Activated CD4-positive, alpha-beta T cell treated with anti-CD3 and anti-CD28 coated beads, Interleukin-2, amount 10 ng/mL, durations not matched to agents 24 days and 14 days (primary cell): ENCODE measurements around the gene SH2D3C. TPM values are rescaled to one million over a fixed set of nuclear protein-coding genes. Genes with fewer than 3 reads are reported as not detected.

ENCODE experiments used
- DNase-seq: peaks from one replicate; pipeline ENCODE4 v3.0.0; 2022
- H3K27ac Mint-ChIP-seq: one replicate; pipeline ENCODE4 v1.8.0; 2022; ENCODE audit warnings: mild to moderate bottlenecking, mixed read lengths
- H3K27me3 Mint-ChIP-seq: one replicate; pipeline ENCODE4 v1.8.0; 2022; ENCODE audit warnings: mixed read lengths
- H3K36me3 Mint-ChIP-seq: one replicate; pipeline ENCODE4 v1.8.0; 2022; ENCODE audit warnings: low read depth, mild to moderate bottlenecking, mixed read lengths
- H3K4me1 Mint-ChIP-seq: one replicate; pipeline ENCODE4 v1.8.0; 2021; ENCODE audit warnings: mixed read lengths
- H3K4me3 Mint-ChIP-seq: one replicate; pipeline ENCODE4 v1.8.0; 2022; ENCODE audit warnings: mild to moderate bottlenecking, moderate library complexity, mixed read lengths
- H3K9me3 Mint-ChIP-seq: one replicate; pipeline ENCODE4 v1.8.0; 2021; ENCODE audit warnings: mixed read lengths
- intact Hi-C: fragments of 100-400 bp; cut with micrococcal nuclease; formaldehyde crosslinking; loops from one replicate; pipeline ENCODE4 v1.15.1; 2023
- total RNA-seq: library from RNA; stranded (reverse); gene quantifications from 2 replicates; pipeline ENCODE4 v1.2.3, GENCODE V29; 2022

Gene SH2D3C
- total RNA-seq, 1 donor from 2014 or later: 22.2 TPM

DNA sequence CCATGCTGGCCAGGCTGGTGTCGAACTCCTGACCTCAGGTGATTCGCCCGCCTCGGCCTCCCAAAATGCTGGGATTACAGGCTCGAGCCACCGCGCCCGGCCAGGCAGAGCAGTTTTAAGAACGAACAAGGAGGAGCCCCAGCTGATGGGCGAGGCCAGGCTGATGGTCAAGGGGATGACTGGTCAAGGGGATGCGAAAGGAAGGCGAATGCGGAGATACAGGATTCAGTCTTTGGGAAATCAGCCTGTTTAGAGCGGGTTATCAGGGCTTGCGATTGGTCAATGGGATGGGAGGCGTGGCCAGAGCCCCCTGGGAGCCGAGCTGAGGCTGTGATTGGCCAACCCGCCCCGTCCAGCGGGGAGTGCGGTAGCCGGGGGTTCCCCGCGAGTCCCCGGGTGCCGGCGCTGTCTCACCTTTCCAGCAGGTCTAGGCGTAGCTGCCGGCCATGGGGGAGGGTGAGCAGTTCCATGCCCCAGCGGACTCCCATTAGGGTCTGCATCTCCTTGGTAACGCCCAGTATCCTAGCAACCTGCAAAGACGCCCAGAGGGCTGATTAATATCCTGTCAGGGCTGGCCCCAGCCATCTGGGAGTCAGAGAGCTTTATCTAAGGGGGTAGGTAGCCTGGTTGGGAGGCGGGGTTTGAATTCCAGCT lies 35.9 kb downstream of the SH2D3C start:
- DNase-seq: no peak
- intact Hi-C loops: no loop called here
- no peak overlapping the region for H3K27ac Mint-ChIP-seq
- H3K4me3 Mint-ChIP-seq: no peak overlapping the region
- H3K27me3 Mint-ChIP-seq: no peaks in the 10 kb centered on the region
- H3K4me1 Mint-ChIP-seq: peaks cover 4% of the 10 kb centered on the region
- H3K36me3 Mint-ChIP-seq: peaks cover 40% of the 10 kb centered on the region
- no peaks in the 10 kb centered on the region for H3K9me3 Mint-ChIP-seq

GRCh38 chr9:127741831-127742434 lies 36.5 kb downstream of the SH2D3C start:
- Mint-ChIP-seq H3K27me3 (no peaks in the 10 kb centered on the region), H3K9me3 (no peaks in the 10 kb centered on the region), H3K27ac (no peak overlapping the region), H3K4me1 (peaks cover 1% of the 10 kb centered on the region), H3K36me3 (peaks cover 34% of the 10 kb centered on the region), H3K4me3 (no peak overlapping the region)
- intact Hi-C loops: no loop called here
- no peak for DNase-seq

GRCh38 chr9:127739614-127740330 lies 38.7 kb downstream of the SH2D3C start:
- Mint-ChIP-seq H3K9me3 (no peaks in the 10 kb centered on the region), H3K4me3 (no peak overlapping the region), H3K27ac (no peak overlapping the region), H3K36me3 (peaks cover 25% of the 10 kb centered on the region), H3K27me3 (no peaks in the 10 kb centered on the region), H3K4me1 (peaks cover 4% of the 10 kb centered on the region)
- intact Hi-C loops: no loop called here
- DNase-seq: no peak

DNA sequence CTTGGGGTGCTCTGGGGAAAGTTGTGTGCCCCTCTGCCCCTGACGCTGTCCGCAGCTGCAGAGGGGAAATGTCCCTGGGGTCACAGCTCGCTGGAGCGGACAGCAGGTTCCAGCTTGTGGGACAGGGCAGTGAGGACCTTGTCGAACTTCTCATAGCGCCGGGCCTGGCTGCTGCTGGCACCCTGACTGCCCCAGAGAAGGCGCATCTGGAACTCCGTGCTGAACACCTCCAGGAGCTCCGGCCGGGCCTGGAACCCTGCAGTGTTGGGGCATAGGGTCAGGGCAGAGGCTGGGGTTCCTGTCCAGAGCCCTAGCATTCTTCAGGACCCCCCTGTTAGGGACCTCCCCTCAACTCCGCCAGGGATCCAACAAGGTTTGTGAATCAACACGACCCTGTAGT lies 39.8 kb downstream of the SH2D3C start:
- H3K4me1 Mint-ChIP-seq: peaks cover 8% of the 10 kb centered on the region
- no peaks in the 10 kb centered on the region for H3K27me3 Mint-ChIP-seq
- peaks cover 23% of the 10 kb centered on the region for H3K36me3 Mint-ChIP-seq
- intact Hi-C loops: no loop called here
- no peaks in the 10 kb centered on the region for H3K9me3 Mint-ChIP-seq
- no peak for DNase-seq
- H3K27ac Mint-ChIP-seq: no peak overlapping the region
- H3K4me3 Mint-ChIP-seq: no peak overlapping the region

DNA sequence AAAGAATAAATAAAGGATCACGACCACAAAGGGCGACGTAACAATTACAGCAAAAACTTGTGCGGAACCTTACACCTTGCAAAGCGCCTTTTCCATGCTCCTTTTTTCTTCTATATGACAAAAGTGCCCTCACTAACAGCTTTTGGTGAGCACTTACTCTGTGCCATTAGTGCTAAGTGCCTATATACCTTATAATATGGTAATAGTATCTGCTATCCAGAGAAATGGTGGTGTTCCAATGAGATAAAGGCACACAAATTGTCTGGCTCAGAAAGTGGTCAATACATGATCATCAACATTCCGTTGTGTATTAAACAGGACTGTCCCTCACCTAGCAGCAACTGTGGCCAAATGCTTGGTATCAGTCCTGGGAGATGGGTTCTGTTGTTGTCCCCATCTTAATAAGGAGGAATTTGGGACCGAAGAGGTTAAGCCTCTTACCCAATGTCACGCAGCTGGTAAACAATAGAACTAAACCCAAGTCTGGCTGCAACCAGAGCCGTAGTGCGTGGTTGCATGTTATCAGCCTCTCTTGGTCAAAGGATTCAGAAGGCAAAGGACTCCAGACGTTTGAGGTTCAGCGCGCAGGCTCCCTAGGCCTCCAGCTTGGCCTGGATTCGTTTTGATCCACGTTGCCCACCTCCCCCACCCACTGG lies 42.8 kb downstream of the SH2D3C start:
- intact Hi-C loops: loop anchor here (1.0 kb wide), 7 partner anchors 20 to 332 kb away; partner anchors contain the start of genes FPGS, NAIF1 and PTRH1
- Mint-ChIP-seq H3K27me3 (no peaks in the 10 kb centered on the region), H3K9me3 (no peaks in the 10 kb centered on the region), H3K36me3 (peaks cover 14% of the 10 kb centered on the region), H3K4me1 (peaks cover 10% of the 10 kb centered on the region), H3K27ac (peak overlapping the region; percentile 94), H3K4me3 (peak overlapping the region; percentile 89)
- peak; percentile 69 for DNase-seq

GRCh38 chr9:127734747-127735529 lies 43.5 kb downstream of the SH2D3C start, which contains the start of gene TOR2A:
TSS of gene TOR2A (minus strand) at chr9:127735294. CDS start at chr9:127735270, 24 bp downstream.
- Mint-ChIP-seq H3K27ac (peak within 1 kb of the TSS; percentile 94), H3K9me3 (no peaks in the 10 kb centered on the region), H3K27me3 (no peaks in the 10 kb centered on the region), H3K36me3 (peaks cover 14% of the 10 kb centered on the region), H3K4me3 (peak within 1 kb of the TSS; percentile 89), H3K4me1 (peaks cover 10% of the 10 kb centered on the region)
- peak; percentile 100 for DNase-seq
- intact Hi-C loops: loop anchor here (1.0 kb wide), 9 partner anchors 20 to 332 kb away; partner anchors contain the start of genes FPGS, NAIF1 and PTRH1

GRCh38 chr9:127734247-127734746 lies 44.2 kb downstream of the SH2D3C start:
- H3K27ac Mint-ChIP-seq: peak overlapping the region; percentile 94
- no peak for DNase-seq
- intact Hi-C loops: loop anchor here (1.0 kb wide), 2 partner anchors 144 to 230 kb away; no protein-coding TSS in a partner anchor
- H3K27me3 Mint-ChIP-seq: no peaks in the 10 kb centered on the region
- H3K9me3 Mint-ChIP-seq: no peaks in the 10 kb centered on the region
- H3K36me3 Mint-ChIP-seq: peaks cover 12% of the 10 kb centered on the region
- H3K4me3 Mint-ChIP-seq: peak overlapping the region; percentile 89
- peaks cover 10% of the 10 kb centered on the region for H3K4me1 Mint-ChIP-seq

DNA sequence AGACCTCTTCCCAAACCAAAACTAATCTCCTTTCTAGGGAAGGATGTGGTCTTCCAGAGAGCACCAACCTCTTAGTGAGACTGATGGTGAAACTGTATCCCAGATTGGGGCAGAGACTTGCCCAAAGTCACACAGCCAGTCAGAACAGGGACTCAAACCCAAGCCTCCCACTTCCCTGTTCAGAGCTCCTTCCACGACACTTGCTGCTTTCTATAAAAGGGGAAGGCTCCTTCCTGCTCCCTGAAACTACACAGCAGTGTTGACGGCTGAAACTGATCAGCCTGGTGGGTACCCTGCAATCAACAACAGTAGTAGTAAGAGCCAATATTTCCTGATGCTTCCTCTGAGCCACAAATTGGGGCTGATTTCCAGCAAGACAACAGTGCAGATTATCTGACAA lies 44.9 kb downstream of the SH2D3C start:
- intact Hi-C loops: loop anchor here (1.0 kb wide), 2 partner anchors 143 to 229 kb away; no protein-coding TSS in a partner anchor
- H3K27ac Mint-ChIP-seq: no peak overlapping the region
- H3K4me1 Mint-ChIP-seq: peaks cover 10% of the 10 kb centered on the region

GRCh38 chr9:127732444-127732843 lies 46.0 kb downstream of the SH2D3C start:
- H3K27ac Mint-ChIP-seq: no peak overlapping the region
- H3K4me1 Mint-ChIP-seq: peaks cover 10% of the 10 kb centered on the region
- H3K9me3 Mint-ChIP-seq: no peaks in the 10 kb centered on the region
- H3K36me3 Mint-ChIP-seq: peaks cover 3% of the 10 kb centered on the region
- H3K4me3 Mint-ChIP-seq: no peak overlapping the region
- intact Hi-C loops: no loop called here
- no peak for DNase-seq
- H3K27me3 Mint-ChIP-seq: no peaks in the 10 kb centered on the region

More for the DNA sequence above, 44.9 kb downstream of the SH2D3C start:
- H3K4me3 Mint-ChIP-seq: peak overlapping the region; percentile 89
- H3K36me3 Mint-ChIP-seq: peaks cover 9% of the 10 kb centered on the region
- no peaks in the 10 kb centered on the region for H3K9me3 Mint-ChIP-seq
- no peak for DNase-seq
- no peaks in the 10 kb centered on the region for H3K27me3 Mint-ChIP-seq

GRCh38 chr9:127731938-127732337 lies 46.5 kb downstream of the SH2D3C start:
- intact Hi-C loops: no loop called here

DNA sequence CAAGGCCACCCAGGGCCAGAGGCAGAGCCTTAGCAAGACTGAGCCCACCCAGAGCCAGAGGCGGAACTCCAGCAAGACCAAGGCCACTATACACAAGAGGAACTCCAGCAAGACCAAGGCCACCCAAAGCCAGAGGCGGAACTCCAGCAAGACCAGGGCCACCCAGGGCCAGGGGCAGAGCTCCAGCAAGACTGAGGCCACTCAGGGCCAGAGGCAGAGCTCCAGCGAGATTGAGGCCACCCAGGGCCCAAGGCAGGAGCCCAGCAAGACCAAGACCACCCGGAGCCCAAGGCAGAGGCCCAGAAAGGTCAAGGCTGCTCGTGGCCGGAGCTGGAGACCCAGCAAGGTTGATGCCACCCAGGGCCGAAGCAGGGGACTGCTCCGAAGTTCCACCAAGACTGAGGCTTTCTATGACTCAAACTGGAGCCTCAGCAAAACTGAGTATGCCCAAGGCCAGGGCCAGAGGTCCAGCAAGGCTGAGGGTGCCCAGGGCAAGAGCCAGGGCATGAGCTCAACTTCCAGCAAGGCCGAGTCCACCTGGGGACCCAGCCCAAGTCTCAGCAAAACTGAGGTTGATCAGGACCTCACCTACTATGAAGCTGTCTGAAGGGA lies 47.6 kb downstream of the SH2D3C start:
- Mint-ChIP-seq H3K27me3 (no peaks in the 10 kb centered on the region), H3K4me1 (peaks cover 10% of the 10 kb centered on the region), H3K4me3 (no peak overlapping the region), H3K27ac (no peak overlapping the region), H3K9me3 (no peaks in the 10 kb centered on the region), H3K36me3 (peaks cover 3% of the 10 kb centered on the region)
- intact Hi-C loops: no loop called here
- DNase-seq: no peak

More at GRCh38 chr9:127731938-127732337, 46.5 kb downstream of the SH2D3C start:
- no peak overlapping the region for H3K27ac Mint-ChIP-seq
- peaks cover 3% of the 10 kb centered on the region for H3K36me3 Mint-ChIP-seq
- H3K27me3 Mint-ChIP-seq: no peaks in the 10 kb centered on the region
- no peaks in the 10 kb centered on the region for H3K9me3 Mint-ChIP-seq
- H3K4me1 Mint-ChIP-seq: peaks cover 10% of the 10 kb centered on the region
- H3K4me3 Mint-ChIP-seq: no peak overlapping the region
- no peak for DNase-seq

- intact Hi-C loops: no loop called here
- Mint-ChIP-seq H3K4me3 (no peak overlapping the region), H3K36me3 (peaks cover 3% of the 10 kb centered on the region), H3K4me1 (peaks cover 7% of the 10 kb centered on the region), H3K9me3 (no peaks in the 10 kb centered on the region), H3K27me3 (no peaks in the 10 kb centered on the region), H3K27ac (no peak overlapping the region)
- DNase-seq: no peak
These were observed 48.2 kb downstream of the SH2D3C start for GRCh38 chr9:127730262-127730661.
